Thyroid gland (tissue), 4 donors: ENCODE data around the gene BLVRA. TPM values are rescaled to one million over a fixed set of nuclear protein-coding genes. Genes with fewer than 3 reads are reported as not detected.

Source experiments
- DNase-seq, 2 donors: peaks; one replicate each; pipeline ENCODE4 v3.0.0-alpha.2; 2019
- H3K27ac ChIP-seq, 3 donors: fragments of 200-600 bp; sonication (generic); 1 replicate in 2 of 3; 2 replicates in 1 of 3; pipeline ENCODE4 v1.5.1; 2016 to 2019; ENCODE audit warnings: mild to moderate bottlenecking in 1 of 3, moderate library complexity in 1 of 3
- H3K27me3 ChIP-seq: fragments of 200-600 bp; sonication (generic); one replicate; pipeline ENCODE4 v1.5.1; 2019
- H3K36me3 ChIP-seq, 2 donors: fragments of 200-600 bp; sonication (generic); one replicate each; pipeline ENCODE4 v1.5.1; 2016 to 2019
- H3K4me1 ChIP-seq, 2 donors: fragments of 200-600 bp; sonication (generic); one replicate each; pipeline ENCODE4 v1.5.1; 2017 to 2019
- H3K4me3 ChIP-seq, 3 donors: fragments of 200-600 bp; sonication (generic); replicated peaks in 1 of 3; 1 replicate in 2 of 3; 2 replicates in 1 of 3; pipeline ENCODE4 v1.5.1; 2016; ENCODE audit warnings: mild to moderate bottlenecking in 1 of 3
- H3K9me3 ChIP-seq: fragments of 200-600 bp; sonication (generic); one replicate; pipeline ENCODE4 v1.5.1; 2017
- CTCF ChIP-seq, 6 experiments: fragments of 200-600 bp in 3 of 6; fragments of 450-650 bp in 3 of 6; sonication (generic) in 3 of 6; IDR thresholded peaks; one replicate each; pipeline ENCODE4 v1.5.1; 2016 to 2019; ENCODE audit warnings: antibody characterized with exemption in 6 of 6, mild to moderate bottlenecking in 2 of 6, inconsistent platforms in 1 of 6, moderate library complexity in 1 of 6
- POLR2A ChIP-seq, 2 donors: fragments of 450-650 bp; IDR thresholded peaks; one replicate each; pipeline ENCODE4 v1.6.1; 2017; ENCODE audit warnings: antibody characterized with exemption in 2 of 2, mild to moderate bottlenecking in 2 of 2, moderate library complexity in 1 of 2
- WGBS, 2 donors: methylation state at CpG; one replicate each; pipeline ENCODE4 v1.1.5; 2017; 5-methylcytosine and 5-hydroxymethylcytosine counted together
- intact Hi-C: fragments of 100-400 bp; cut with DNase I; formaldehyde crosslinking; loops from one replicate; pipeline ENCODE4 v1.15.1; 2023
- total RNA-seq, 4 donors: library from RNA; depleted of rRNA; stranded (reverse); fragments of >200 nt; gene quantifications; one replicate each; pipeline ENCODE4 v1.2.3, GENCODE V29; 2016

Gene BLVRA
- total RNA-seq, 4 donors from 2014 or later = 28.5 to 44.5 (median 36.7) TPM

GRCh38 chr7:43844257-43844656, 85.8 kb downstream of the BLVRA start:
- H3K27me3 ChIP-seq = no peaks in the 10 kb centered on the region

GRCh38 chr7:43844662-43845061, 86.2 kb downstream of the BLVRA start:
- Histone ChIP-seq H3K36me3 (no peaks in the 10 kb centered on the region), H3K4me3 (no peak overlapping the region), H3K4me1 (no peaks in the 10 kb centered on the region), H3K27me3 (no peaks in the 10 kb centered on the region), H3K27ac (no peak overlapping the region), H3K9me3 (no peaks in the 10 kb centered on the region)
- no peak for DNase-seq
- WGBS, 2 donors = 91 to 94% methylated on average over 2 of the region's 2 CpGs
- TF ChIP-seq POLR2A (IDR thresholded peaks at IDR 0.05) = no peak
- TF ChIP-seq CTCF (IDR thresholded peaks at IDR 0.05) = no peak
- intact Hi-C loops = no loop called here

More at GRCh38 chr7:43844257-43844656, 85.8 kb downstream of the BLVRA start:
- DNase-seq = no peak
- TF ChIP-seq CTCF (IDR thresholded peaks at IDR 0.05) (no peak), POLR2A (IDR thresholded peaks at IDR 0.05) (no peak)
- H3K36me3 ChIP-seq = no peaks in the 10 kb centered on the region
- no peaks in the 10 kb centered on the region for H3K9me3 ChIP-seq
- intact Hi-C loops = no loop called here
- H3K4me3 ChIP-seq = no peak overlapping the region
- 94 to 97% methylated on average over 2 of the region's 2 CpGs for WGBS, 2 donors
- H3K27ac ChIP-seq = no peak overlapping the region
- H3K4me1 ChIP-seq = no peaks in the 10 kb centered on the region

- DNase-seq = no peak
- Histone ChIP-seq H3K4me1 (no peaks in the 10 kb centered on the region), H3K27ac (no peak overlapping the region), H3K27me3 (no peaks in the 10 kb centered on the region), H3K36me3 (no peaks in the 10 kb centered on the region), H3K9me3 (no peaks in the 10 kb centered on the region), H3K4me3 (no peak overlapping the region)
- intact Hi-C loops = no loop called here
- no peak for TF ChIP-seq CTCF (IDR thresholded peaks at IDR 0.05)
- TF ChIP-seq POLR2A (IDR thresholded peaks at IDR 0.05) = no peak
- 67 to 72% methylated on average over 3 of the region's 4 CpGs for WGBS, 2 donors
These were observed 89.0 kb downstream of the BLVRA start for GRCh38 chr7:43847496-43847895.

- H3K36me3 ChIP-seq = no peaks in the 10 kb centered on the region
- no peaks in the 10 kb centered on the region for H3K9me3 ChIP-seq
- H3K4me1 ChIP-seq = no peaks in the 10 kb centered on the region
- H3K4me3 ChIP-seq = no peak overlapping the region
- no peak for DNase-seq
- H3K27ac ChIP-seq = no peak overlapping the region
- 50 to 58% methylated on average over 2 of the region's 2 CpGs for WGBS, 2 donors
- TF ChIP-seq POLR2A (IDR thresholded peaks at IDR 0.05) = no peak
- no peak for TF ChIP-seq CTCF (IDR thresholded peaks at IDR 0.05)
- intact Hi-C loops = no loop called here
- no peaks in the 10 kb centered on the region for H3K27me3 ChIP-seq
These were observed 90.6 kb downstream of the BLVRA start for GRCh38 chr7:43849047-43849446.

DNA sequence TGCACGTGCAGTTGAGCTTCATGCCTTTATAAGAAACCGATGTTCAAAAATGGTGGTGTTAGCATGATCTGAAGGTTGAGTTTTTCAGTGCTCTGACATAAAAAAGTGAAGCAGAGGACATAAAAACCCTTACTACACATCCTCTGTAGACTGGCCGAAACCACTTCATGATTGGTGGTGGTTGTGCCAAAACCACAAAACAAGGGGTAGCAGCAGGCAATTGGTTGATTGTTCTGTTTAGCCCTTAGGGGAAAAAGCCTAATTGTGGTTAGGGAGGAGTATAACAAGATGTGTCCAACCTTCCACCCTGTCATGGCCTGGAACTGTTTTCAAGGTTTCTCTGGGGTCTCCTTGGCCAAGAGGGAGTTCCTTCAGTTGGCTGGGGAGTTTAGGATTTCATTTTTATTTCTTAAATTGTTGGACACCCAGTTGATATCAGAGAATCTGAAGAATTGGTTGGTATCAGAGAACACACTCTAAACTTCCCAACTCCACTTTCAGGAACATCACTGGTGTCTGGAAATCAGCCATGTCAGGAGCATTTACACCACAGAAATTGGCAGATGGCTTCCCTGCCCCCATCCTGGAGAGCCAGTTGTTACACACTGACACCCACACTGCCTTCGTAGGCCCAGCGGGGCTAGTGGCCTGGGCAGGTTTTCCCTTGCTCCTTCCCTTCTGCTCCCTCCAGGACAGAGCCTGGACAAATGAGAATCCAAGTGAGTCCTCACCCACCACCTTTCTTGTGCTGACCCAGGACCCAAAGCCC, 92.1 kb downstream of the BLVRA start:
- WGBS, 2 donors = 93 to 96% methylated on average over 5 of the region's 5 CpGs
- no peak for TF ChIP-seq CTCF (IDR thresholded peaks at IDR 0.05)
- no peak for TF ChIP-seq POLR2A (IDR thresholded peaks at IDR 0.05)

More for the DNA sequence above, 92.1 kb downstream of the BLVRA start:
- no peak overlapping the region for H3K27ac ChIP-seq
- no peak for DNase-seq
- no peaks in the 10 kb centered on the region for H3K27me3 ChIP-seq
- intact Hi-C loops = no loop called here
- no peak overlapping the region for H3K4me3 ChIP-seq
- no peaks in the 10 kb centered on the region for H3K36me3 ChIP-seq
- no peaks in the 10 kb centered on the region for H3K4me1 ChIP-seq
- no peaks in the 10 kb centered on the region for H3K9me3 ChIP-seq
